B cell (primary cell): ENCODE data around the gene IFNA6. TPM values are rescaled to one million over a fixed set of nuclear protein-coding genes. Genes with fewer than 3 reads are reported as not detected.

ENCODE experiments used
- ATAC-seq: fragments of 200-7000 bp; cut with Tn5 transposase; one replicate; pipeline ENCODE4 v1.10.0; 2021; ENCODE audit warnings: low read depth, mild to moderate bottlenecking, moderate number of reproducible peaks, moderate library complexity
- CTCF ChIA-PET: fragments of 350-600 bp; sonication (Branson Sonifier 250); formaldehyde crosslinking; loops from one replicate; lab custom pipeline; 2021; ENCODE audit warnings: antibody characterized with exemption, inconsistent platforms; lab: Charles Lee
- POLR2A ChIA-PET: fragments of 350-600 bp; sonication (Branson Sonifier 250); formaldehyde crosslinking; loops from one replicate; lab custom pipeline; 2021; ENCODE audit warnings: antibody characterized with exemption; lab: Charles Lee
- DNase-seq: peaks from one replicate; pipeline ENCODE4 v3.0.0; 2013
- H2AFZ ChIP-seq: 2 replicates; pipeline ENCODE4 v1.6.1; 2012; ENCODE audit warnings: mild to moderate bottlenecking, low read depth, low read length; ENCODE audit not compliant: insufficient read depth, poor library complexity, severe bottlenecking
- H3K27ac ChIP-seq, 2 donors: 1 replicate in 1 of 2; 2 replicates in 1 of 2; pipeline ENCODE4 v1.5.1; 2012 to 2013; ENCODE audit warnings: low read length in 2 of 2, mild to moderate bottlenecking in 2 of 2, moderate library complexity in 1 of 2
- H3K27me3 ChIP-seq, 4 experiments: fragments of 200-600 bp in 1 of 4; sonication (generic) in 1 of 4; replicated peaks in 1 of 4; 1 replicate in 2 of 4; 2 replicates in 2 of 4; pipeline versions ENCODE4 v1.6.1 to v1.7.0; 2013 to 2016; ENCODE audit warnings: low read length in 3 of 4, mild to moderate bottlenecking in 2 of 4, mixed read lengths in 1 of 4, moderate library complexity in 1 of 4; ENCODE audit not compliant: insufficient read depth in 4 of 4, control insufficient read depth in 3 of 4; ENCODE audit errors: control extremely low read depth in 1 of 4
- H3K36me3 ChIP-seq, 2 experiments: replicated peaks in 1 of 2; 1 replicate in 1 of 2; 2 replicates in 1 of 2; pipeline versions ENCODE4 v1.6.1 to v1.7.1; 2013; ENCODE audit warnings: low read length in 1 of 2; ENCODE audit not compliant: insufficient read depth in 2 of 2, control insufficient read depth in 1 of 2; ENCODE audit errors: control extremely low read depth in 1 of 2, extremely low read depth in 1 of 2
- H3K4me1 ChIP-seq, 2 donors: fragments of 200-600 bp in 1 of 2; sonication (generic) in 1 of 2; 1 replicate in 1 of 2; 2 replicates in 1 of 2; pipeline versions ENCODE4 v1.5.1 to v1.6.1; 2013 to 2017; ENCODE audit warnings: low read length in 2 of 2; ENCODE audit not compliant: control insufficient read depth in 2 of 2, insufficient read depth in 2 of 2
- H3K4me2 ChIP-seq: replicated peaks from 2 replicates; pipeline ENCODE3; 2012; ENCODE audit warnings: mild to moderate bottlenecking, low read depth, low read length; ENCODE audit not compliant: poor library complexity, severe bottlenecking
- H3K4me3 ChIP-seq, 5 experiments: fragments of 200-600 bp in 1 of 5; sonication (generic) in 1 of 5; 1 replicate in 3 of 5; 2 replicates in 2 of 5; pipeline versions ENCODE4 v1.5.1 to v1.7.0; 2011 to 2016; ENCODE audit warnings: low read length in 4 of 5, mild to moderate bottlenecking in 4 of 5, low read depth in 2 of 5, control low read depth in 1 of 5, moderate library complexity in 1 of 5; ENCODE audit not compliant: insufficient read depth in 1 of 5; ENCODE audit errors: control extremely low read depth in 1 of 5, extremely low read depth in 1 of 5
- H3K79me2 ChIP-seq: fragments of 200-600 bp; sonication (generic); one replicate; pipeline ENCODE4 v1.6.0; 2016; ENCODE audit warnings: low read length; ENCODE audit not compliant: control insufficient read depth, insufficient read depth
- H3K9ac ChIP-seq: fragments of 200-600 bp; sonication (generic); 2 replicates; pipeline ENCODE4 v1.6.1; 2017; ENCODE audit warnings: mild to moderate bottlenecking, low read length, moderate library complexity
- H3K9me3 ChIP-seq, 3 donors: one replicate each; pipeline versions ENCODE4 v1.6.1 to v1.7.1; 2013; ENCODE audit warnings: low read length in 2 of 3; ENCODE audit not compliant: control insufficient read depth in 2 of 3, insufficient read depth in 1 of 3; ENCODE audit errors: control extremely low read depth in 1 of 3
- H4K20me1 ChIP-seq: 2 replicates; pipeline ENCODE4 v1.6.0; 2012; ENCODE audit warnings: mild to moderate bottlenecking, low read length; ENCODE audit not compliant: insufficient read depth, control insufficient read depth, poor library complexity, severe bottlenecking
- H3K27ac Mint-ChIP-seq: one replicate; pipeline ENCODE4 v1.8.0; 2021; ENCODE audit warnings: mixed read lengths
- H3K27me3 Mint-ChIP-seq: one replicate; pipeline ENCODE4 v1.8.0; 2021; ENCODE audit warnings: mixed read lengths
- H3K4me1 Mint-ChIP-seq: one replicate; pipeline ENCODE4 v1.8.0; 2021; ENCODE audit warnings: mixed read lengths
- H3K4me3 Mint-ChIP-seq: one replicate; pipeline ENCODE4 v1.8.0; 2021; ENCODE audit warnings: mixed read lengths
- H3K9me3 Mint-ChIP-seq: one replicate; pipeline ENCODE4 v1.8.0; 2022; ENCODE audit warnings: mixed read lengths; ENCODE audit not compliant: insufficient read depth
- CTCF ChIP-seq: fragments of 200-600 bp; IDR thresholded peaks from one replicate; pipeline ENCODE4 v1.8.0; 2022; ENCODE audit warnings: antibody characterized with exemption, mild to moderate bottlenecking
- EZH2 ChIP-seq: IDR thresholded peaks from 2 replicates; pipeline ENCODE4 v1.6.1; 2012; ENCODE audit warnings: borderline replicate concordance, low read depth, mild to moderate bottlenecking, moderate library complexity, low read length; ENCODE audit not compliant: insufficient read depth, poor library complexity, severe bottlenecking
- WGBS: methylation state at CpG from one replicate; pipeline ENCODE4 v1.1.5; 2013; ENCODE audit warnings: missing lambda C conversion rate; ENCODE audit not compliant: insufficient coverage; 5-methylcytosine and 5-hydroxymethylcytosine counted together
- intact Hi-C: fragments of 100-400 bp; cut with micrococcal nuclease; formaldehyde crosslinking; loops from one replicate; pipeline ENCODE4 v1.10.0; 2022
- polyA minus RNA-seq: library from RNA; depleted of rRNA, polyadenylated mRNA; stranded (reverse); fragments of >200 nt; gene quantifications from 2 replicates; pipeline ENCODE4 v1.2.3, GENCODE V29; 2012
- polyA plus RNA-seq: library from polyadenylated mRNA; depleted of rRNA; stranded (reverse); fragments of >200 nt; gene quantifications from 2 replicates; pipeline ENCODE4 v1.2.3, GENCODE V29; 2012
- total RNA-seq, 2 donors: library from RNA; stranded (reverse); fragments of 120-200 nt in 1 of 2; gene quantifications; 1 replicate in 1 of 2; 2 replicates in 1 of 2; pipeline versions ENCODE4 v1.2.3 to v1.2.4, GENCODE V29; 2013 to 2022

IFNA6 gene
- total RNA-seq, result not detected in 2 replicates
- total RNA-seq (2013), result not detected
- polyA plus RNA-seq, result not detected in 2 replicates
- not detected in 2 replicates for polyA minus RNA-seq

GRCh38 chr9:21350787-21351186 lies at the start of gene IFNA6:
IFNA6 (minus strand) TSS chr9:21350887; CDS start chr9:21350887, 0 bp downstream.
- no peak within 1 kb of the TSS for H3K9ac ChIP-seq
- H2AFZ ChIP-seq, result no peak within 1 kb of the TSS
- Mint-ChIP-seq H3K4me3 (no peak within 1 kb of the TSS), H3K9me3 (peaks cover 5% of the 10 kb centered on the region), H3K4me1 (no peaks in the 10 kb centered on the region), H3K27me3 (peaks cover 30% of the 10 kb centered on the region), H3K27ac (no peak within 1 kb of the TSS)
- ChIA-PET POLR2A (no interaction called here), CTCF (no interaction called here)
- H3K27ac ChIP-seq, result no peak within 1 kb of the TSS
- peaks cover 0 to 8% (median 2%) of the 10 kb centered on the region in 4 experiments for H3K27me3 ChIP-seq
- H3K79me2 ChIP-seq, result no peaks in the 10 kb centered on the region
- no peak for ATAC-seq
- H3K9me3 ChIP-seq, result peaks cover 0 to 4% (median 0%) of the 10 kb centered on the region in 3 donors
- no peak within 1 kb of the TSS for H3K4me2 ChIP-seq
- WGBS, result no CpG with 5 or more reads among the region's 1 CpG
- no peaks in the 10 kb centered on the region for H4K20me1 ChIP-seq
- intact Hi-C loops, result no loop called here
- DNase-seq, result no peak
- no peak for TF ChIP-seq EZH2
- no peak for TF ChIP-seq CTCF
- no peaks in the 10 kb centered on the region for H3K36me3 ChIP-seq
- no peaks in the 10 kb centered on the region for H3K4me1 ChIP-seq
- H3K4me3 ChIP-seq, result no peak within 1 kb of the TSS

DNA sequence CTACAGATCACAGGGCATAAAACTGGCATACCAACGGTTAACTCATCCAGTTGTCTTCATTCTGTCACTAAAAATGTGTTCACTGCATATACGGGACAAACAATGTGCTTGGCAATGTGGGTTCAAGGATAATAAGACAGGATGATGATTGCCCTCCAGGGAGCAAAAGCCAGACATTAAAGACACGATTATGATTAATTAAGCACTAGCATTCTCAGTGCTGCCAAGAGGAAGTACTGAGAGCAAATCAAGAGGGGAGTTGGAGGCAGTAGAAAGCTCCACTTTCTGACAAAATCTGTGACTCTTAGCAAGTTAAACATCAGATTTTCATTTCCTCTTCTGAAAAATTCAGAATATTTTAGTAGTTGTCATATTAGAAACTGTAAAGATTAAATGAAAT lies 49.3 kb upstream of the IFNA6 start:
- H3K4me3 Mint-ChIP-seq, result no peak overlapping the region
- ChIA-PET CTCF (no interaction called here), POLR2A (no interaction called here)
- intact Hi-C loops, result loop anchor here (2.0 to 5.0 kb wide), 2 partner anchors 13 to 32 kb away; no protein-coding TSS in a partner anchor
- Histone ChIP-seq H3K9me3 (no peaks in the 10 kb centered on the region), H3K79me2 (no peaks in the 10 kb centered on the region), H3K36me3 (no peaks in the 10 kb centered on the region), H3K4me3 (no peak overlapping the region), H3K9ac (no peak overlapping the region), H4K20me1 (no peaks in the 10 kb centered on the region), H3K27ac (no peak overlapping the region), H3K4me2 (no peak overlapping the region), H2AFZ (no peak overlapping the region), H3K4me1 (peaks cover 17 to 22% of the 10 kb centered on the region in 2 donors), H3K27me3 (peaks cover 4 to 58% (median 49%) of the 10 kb centered on the region in 4 experiments)
- peaks cover 22% of the 10 kb centered on the region for H3K4me1 Mint-ChIP-seq
- peaks cover 74% of the 10 kb centered on the region for H3K27me3 Mint-ChIP-seq
- no peak overlapping the region for H3K27ac Mint-ChIP-seq
- no peak for TF ChIP-seq EZH2
- TF ChIP-seq CTCF, result no peak
- H3K9me3 Mint-ChIP-seq, result no peaks in the 10 kb centered on the region
- no peak for ATAC-seq
- no CpG with 5 or more reads among the region's 3 CpGs for WGBS
- DNase-seq, result no peak
